H1 (cell line): ENCODE measurements around the gene AP1M1. TPM values are rescaled to one million over a fixed set of nuclear protein-coding genes. Genes with fewer than 3 reads are reported as not detected.

Experiments used
- CTCF ChIA-PET: fragments of 300-600 bp; sonication (Branson Sonifier 250); formaldehyde crosslinking; loops from one replicate; lab custom pipeline; 2021; ENCODE audit not compliant: partially characterized antibody; lab: Charles Lee
- POLR2A ChIA-PET: fragments of 300-600 bp; sonication (Branson Sonifier 250); formaldehyde crosslinking; loops from one replicate; lab custom pipeline; 2021; ENCODE audit warnings: inconsistent platforms; ENCODE audit not compliant: partially characterized antibody; lab: Charles Lee
- DNase-seq, 2 experiments: peaks; one replicate each; pipeline versions ENCODE4 v3.0.0 to v3.0.0-alpha.2; 2010 to 2022; ENCODE audit warnings: low spot score in 2 of 2, low read depth in 1 of 2, mixed read lengths in 1 of 2
- FAIRE-seq: peaks from 2 replicates; lab custom pipeline; 2011; peaks lifted over from hg19 to GRCh38; lab: Jason Lieb, UNC
- H2AFZ ChIP-seq: 2 replicates; pipeline ENCODE4 v1.8.1; 2012; ENCODE audit warnings: low read length, inconsistent platforms
- H2AK5ac ChIP-seq: 2 replicates; pipeline ENCODE4 v1.6.1; 2013; ENCODE audit warnings: low read depth, low read length
- H2BK120ac ChIP-seq: replicated peaks from 2 replicates; pipeline ENCODE3; 2013; ENCODE audit warnings: low read depth, low read length, inconsistent platforms
- H2BK12ac ChIP-seq: 2 replicates; pipeline ENCODE4 v1.6.1; 2013; ENCODE audit warnings: low read depth, low read length
- H2BK15ac ChIP-seq: 2 replicates; pipeline ENCODE4 v1.6.1; 2013; ENCODE audit warnings: low read length
- H2BK20ac ChIP-seq: 2 replicates; pipeline ENCODE4 v1.6.1; 2013; ENCODE audit warnings: low read length
- H2BK5ac ChIP-seq: 2 replicates; pipeline ENCODE4 v1.6.1; 2013; ENCODE audit warnings: low read depth, low read length
- H3K14ac ChIP-seq: 2 replicates; pipeline ENCODE4 v1.6.1; 2013; ENCODE audit warnings: inconsistent platforms; ENCODE audit not compliant: insufficient read length
- H3K18ac ChIP-seq: 2 replicates; pipeline ENCODE4 v1.6.1; 2013; ENCODE audit warnings: low read length; ENCODE audit errors: extremely low read depth
- H3K23ac ChIP-seq: 2 replicates; pipeline ENCODE4 v1.6.1; 2013; ENCODE audit warnings: inconsistent platforms; ENCODE audit not compliant: insufficient read length
- H3K23me2 ChIP-seq: 2 replicates; pipeline ENCODE4 v1.6.1; 2013; ENCODE audit warnings: low read depth, low read length
- H3K27ac ChIP-seq: 2 replicates; pipeline ENCODE4 v1.6.1; 2011; ENCODE audit warnings: low read depth, low read length, inconsistent platforms
- H3K27me3 ChIP-seq, 4 experiments: replicated peaks in 1 of 4; 1 replicate in 1 of 4; 2 replicates in 3 of 4; pipeline versions ENCODE4 v1.6.1 to v1.8.1; 2011 to 2013; ENCODE audit warnings: low read length in 3 of 4, mild to moderate bottlenecking in 3 of 4, inconsistent platforms in 2 of 4, mixed read lengths in 2 of 4, moderate library complexity in 1 of 4; ENCODE audit not compliant: control insufficient read depth in 3 of 4, insufficient read depth in 3 of 4; ENCODE audit errors: extremely low read depth in 1 of 4
- H3K36me3 ChIP-seq, 4 experiments: 2 replicates each; pipeline versions ENCODE4 v1.6.1 to v1.8.1; 2011 to 2013; ENCODE audit warnings: mild to moderate bottlenecking in 4 of 4, low read length in 3 of 4, moderate library complexity in 2 of 4, control low read depth in 1 of 4, inconsistent platforms in 1 of 4; ENCODE audit not compliant: insufficient read depth in 4 of 4, control insufficient read depth in 2 of 4
- H3K4ac ChIP-seq: replicated peaks from 2 replicates; pipeline ENCODE3; 2013; ENCODE audit warnings: low read length, low read depth, mixed read lengths, inconsistent platforms; ENCODE audit not compliant: insufficient read length
- H3K4me1 ChIP-seq, 4 experiments: replicated peaks in 1 of 4; 1 replicate in 1 of 4; 2 replicates in 3 of 4; pipeline versions ENCODE4 v1.6.1 to v1.8.1; 2011 to 2013; ENCODE audit warnings: low read length in 3 of 4, inconsistent platforms in 2 of 4, mixed read lengths in 1 of 4; ENCODE audit not compliant: insufficient read depth in 4 of 4, control insufficient read depth in 3 of 4
- H3K4me2 ChIP-seq, 2 experiments: 2 replicates each; pipeline versions ENCODE4 v1.6.1 to v1.8.1; 2011 to 2013; ENCODE audit warnings: low read depth in 2 of 2, low read length in 2 of 2, control low read depth in 1 of 2, inconsistent platforms in 1 of 2, mild to moderate bottlenecking in 1 of 2; ENCODE audit not compliant: insufficient read depth in 1 of 2
- H3K4me3 ChIP-seq, 4 experiments: fragments of 200-600, 300-600 bp in 1 of 4; sonication (generic), shearing (Covaris generic), sonication (Bioruptor Twin) in 1 of 4; 2 replicates each; pipeline versions ENCODE4 v1.5.1 to v1.8.1; 2011 to 2016; ENCODE audit warnings: low read length in 4 of 4, low read depth in 3 of 4, control low read depth in 2 of 4, inconsistent platforms in 2 of 4, mild to moderate bottlenecking in 2 of 4, mixed read lengths in 1 of 4, moderate library complexity in 1 of 4; ENCODE audit not compliant: insufficient read depth in 2 of 4; ENCODE audit errors: extremely low read depth in 1 of 4
- H3K56ac ChIP-seq: replicated peaks from 2 replicates; pipeline ENCODE3; 2013; ENCODE audit warnings: low read depth, mild to moderate bottlenecking, mixed read lengths, low read length, inconsistent platforms; ENCODE audit not compliant: insufficient read length
- H3K79me1 ChIP-seq: 2 replicates; pipeline ENCODE4 v1.6.1; 2013; ENCODE audit warnings: low read depth, low read length, control low read depth
- H3K79me2 ChIP-seq, 2 experiments: 2 replicates each; pipeline versions ENCODE4 v1.6.1 to v1.8.1; 2012 to 2013; ENCODE audit warnings: low read length in 2 of 2, mild to moderate bottlenecking in 2 of 2, inconsistent platforms in 1 of 2; ENCODE audit not compliant: insufficient read depth in 2 of 2, control insufficient read depth in 1 of 2
- H3K9ac ChIP-seq, 4 experiments: replicated peaks in 1 of 4; 1 replicate in 1 of 4; 2 replicates in 3 of 4; pipeline versions ENCODE4 v1.6.1 to v1.8.1; 2011 to 2013; ENCODE audit warnings: low read depth in 3 of 4, low read length in 3 of 4, control low read depth in 2 of 4, mild to moderate bottlenecking in 2 of 4, moderate library complexity in 2 of 4, inconsistent platforms in 1 of 4; ENCODE audit errors: extremely low read depth in 1 of 4
- H3K9me3 ChIP-seq, 2 experiments: 2 replicates each; pipeline versions ENCODE4 v1.6.1 to v1.8.1; 2012 to 2013; ENCODE audit warnings: mild to moderate bottlenecking in 2 of 2, moderate library complexity in 2 of 2, control low read depth in 1 of 2, inconsistent platforms in 1 of 2, low read depth in 1 of 2, low read length in 1 of 2, mixed read lengths in 1 of 2; ENCODE audit not compliant: insufficient read depth in 2 of 2
- H4K20me1 ChIP-seq, 2 experiments: replicated peaks in 1 of 2; 2 replicates each; pipeline versions ENCODE3 to v1.8.1; 2011 to 2013; ENCODE audit warnings: inconsistent platforms in 2 of 2, low read length in 2 of 2, mild to moderate bottlenecking in 1 of 2; ENCODE audit not compliant: insufficient read depth in 2 of 2, control insufficient read depth in 1 of 2
- H4K5ac ChIP-seq: 2 replicates; pipeline ENCODE4 v1.6.1; 2013; ENCODE audit warnings: low read length, low read depth, mixed read lengths, inconsistent platforms; ENCODE audit not compliant: insufficient read length
- H4K8ac ChIP-seq: 2 replicates; pipeline ENCODE4 v1.8.0; 2013; ENCODE audit warnings: mild to moderate bottlenecking, moderate library complexity, low read length, inconsistent platforms; ENCODE audit not compliant: insufficient read depth; ENCODE audit errors: extremely low read depth
- H4K91ac ChIP-seq: replicated peaks from 2 replicates; pipeline ENCODE3; 2013; ENCODE audit warnings: low read length, mixed read lengths, inconsistent platforms; ENCODE audit not compliant: insufficient read length
- BCL11A ChIP-seq, 2 experiments: IDR thresholded peaks; one replicate each; pipeline ENCODE4 v1.6.1; 2011; ENCODE audit warnings: low read depth in 2 of 2, low read length in 2 of 2, mild to moderate bottlenecking in 2 of 2
- SP1 ChIP-seq: IDR thresholded peaks from 2 replicates; pipeline ENCODE4 v1.6.1; 2011; ENCODE audit warnings: low read depth, low read length
- WGBS, 2 experiments: shearing (Covaris generic) in 1 of 2; methylation state at CpG; one replicate each; pipeline versions ENCODE4 v1.1.6 to v1.1.7; 2013 to 2015; ENCODE audit warnings: low lambda C conversion rate in 2 of 2, mixed read lengths in 2 of 2, inconsistent platforms in 1 of 2, low coverage in 1 of 2, missing lambda C conversion rate in 1 of 2; ENCODE audit not compliant: insufficient replicate concordance in 2 of 2, insufficient coverage in 1 of 2, insufficient read length in 1 of 2; ENCODE audit errors: extremely low coverage in 1 of 2, missing lambda C conversion rate in 1 of 2; 5-methylcytosine and 5-hydroxymethylcytosine counted together
- polyA plus RNA-seq, 7 experiments: library from polyadenylated mRNA; depleted of rRNA in 3 of 7; stranded (reverse) in 5 of 7; unstranded in 2 of 7; fragments of >200 nt in 5 of 7; fragments of 200-250 nt in 2 of 7; gene quantifications; 1 replicate in 5 of 7; 2 replicates in 1 of 7; 4 replicates in 1 of 7; pipeline versions ENCODE4 v1.2.1 to v1.2.3, GENCODE V29; 2011 to 2013; ENCODE audit warnings: missing spikeins in 2 of 7, mixed read lengths in 2 of 7
- total RNA-seq: library from RNA; stranded (reverse); fragmentation: NEBNext Ultra II Directional; extraction: Animal tissue kit (Norgen Biotek cat#: 25700); gene quantifications from 2 replicates; pipeline ENCODE4 v1.2.1, GENCODE V29; 2021

AP1M1 gene
- total and polyA plus RNA-seq, 2 of the 8 experiments (the other 6 are each of a cell fraction or from before 2014, with no cell fraction given), result 30.9 to 37.5 TPM

DNA sequence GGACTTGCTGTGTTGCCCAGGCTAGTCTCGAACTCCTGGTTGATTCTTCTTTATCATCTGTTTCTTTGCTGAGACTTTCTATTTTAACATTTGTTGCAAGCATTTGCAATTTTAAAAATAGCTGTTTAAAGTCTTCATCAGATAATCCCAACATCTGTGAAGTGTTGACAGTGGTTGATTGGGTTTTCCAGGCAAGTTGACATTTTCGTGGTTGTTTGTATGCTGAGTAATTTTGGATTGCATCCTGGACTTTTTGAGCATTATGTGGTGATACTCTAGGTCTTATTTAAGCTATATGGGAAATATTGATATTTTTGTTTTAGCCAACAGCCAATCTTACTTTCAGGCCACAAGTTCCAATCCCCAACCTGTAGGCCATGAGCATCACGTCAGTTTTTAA lies 25.1 kb downstream of the AP1M1 start:
- no peak for FAIRE-seq
- 91% methylated on average over 3 of the region's 3 CpGs; no CpG with 5 or more reads in 1 of the 2 experiments for WGBS, 2 experiments
- POLR2A ChIA-PET, result interaction anchor here (1.6 kb wide), 1 partner anchor 17 kb away, joined by 3 read pairs; no protein-coding TSS in a partner anchor
- TF ChIP-seq SP1 (no peak), BCL11A (IDR thresholded peaks at IDR 0.05; ENCODE audit: low read depth in 2 of 2, low read length in 2 of 2) (no peak)

More for the DNA sequence above, 25.1 kb downstream of the AP1M1 start:
- H3K4me3 ChIP-seq, result no peak overlapping the region
- H3K14ac ChIP-seq, result no peak overlapping the region
- H4K20me1 ChIP-seq, result peaks cover 3% of the 10 kb centered on the region in 2 experiments
- no peak overlapping the region for H3K23ac ChIP-seq
- H3K9ac ChIP-seq, result no peak overlapping the region
- H2AK5ac ChIP-seq, result no peak overlapping the region
- H2BK120ac ChIP-seq, result no peak overlapping the region
- no peak overlapping the region for H3K4ac ChIP-seq
- H4K5ac ChIP-seq, result no peak overlapping the region
- CTCF ChIA-PET, result interaction anchor here (0.6 to 1.4 kb wide), 4 partner anchors 24 to 160 kb away, joined by 3 to 5 read pairs (median 4); no protein-coding TSS in a partner anchor
- no peaks in the 10 kb centered on the region for H3K9me3 ChIP-seq
- DNase-seq, result no peak
- H3K27me3 ChIP-seq, result no peaks in the 10 kb centered on the region; a peak in 1 of 7 replicates
- no peak overlapping the region for H3K56ac ChIP-seq
- H3K4me1 ChIP-seq, result no peaks in the 10 kb centered on the region
- no peak overlapping the region for H3K27ac ChIP-seq
- no peak overlapping the region for H2BK12ac ChIP-seq
- no peak overlapping the region for H2BK5ac ChIP-seq
- H3K79me2 ChIP-seq, result no peaks in the 10 kb centered on the region
- no peaks in the 10 kb centered on the region for H3K79me1 ChIP-seq
- peaks cover 0 to 5% (median 0%) of the 10 kb centered on the region in 4 experiments; a peak in 2 of 8 replicates for H3K36me3 ChIP-seq
- no peak overlapping the region for H2BK20ac ChIP-seq
- H3K18ac ChIP-seq, result no peak overlapping the region
- no peak overlapping the region for H2AFZ ChIP-seq
- H2BK15ac ChIP-seq, result no peak overlapping the region
- H4K91ac ChIP-seq, result no peak overlapping the region
- H3K4me2 ChIP-seq, result no peak overlapping the region
- no peak overlapping the region for H4K8ac ChIP-seq
- no peaks in the 10 kb centered on the region for H3K23me2 ChIP-seq
